ENCODE data around the gene PHLDB3. TPM values are rescaled to one million over a fixed set of nuclear protein-coding genes. Genes with fewer than 3 reads are reported as not detected.
"Not testable (repeated sequence)": the region's sequence is repeated elsewhere in the genome, so short reads cannot be mapped to it uniquely, and the experiment has no call there.

PHLDB3 gene
- total RNA-seq, 1 donor: 22.9 TPM

GRCh38 chr19:43527860-43528622 is 23.5 kb upstream of the PHLDB3 start:
- no peak for DNase-seq (ENCODE audit: low read depth in 2 of 3, low spot score in 2 of 3)

- peak in 2 of 3 donors; percentile 63 to 64 for DNase-seq (ENCODE audit: low read depth in 2 of 3, low spot score in 2 of 3)
Measured at GRCh38 chr19:43526884-43527859, 22.6 kb upstream of the PHLDB3 start, which contains the start of gene ETHE1. TSS of gene ETHE1 (minus strand) at chr19:43527201. CDS start at chr19:43527177, 24 bp downstream.

GRCh38 chr19:43525836-43526771 is 21.6 kb upstream of the PHLDB3 start:
- peak in 1 of 3 donors; percentile 16 for DNase-seq (ENCODE audit: low read depth in 2 of 3, low spot score in 2 of 3)

GRCh38 chr19:43524922-43525835 is 20.6 kb upstream of the PHLDB3 start:
- peak in 2 of 3 donors; percentile 62 to 71 for DNase-seq (ENCODE audit: low read depth in 2 of 3, low spot score in 2 of 3)

GRCh38 chr19:43523696-43524095 is 19.1 kb upstream of the PHLDB3 start:
- not testable (repeated sequence) for DNase-seq (ENCODE audit: low read depth in 2 of 3, low spot score in 2 of 3)

GRCh38 chr19:43522929-43523328 is 18.4 kb upstream of the PHLDB3 start:
- no peak for DNase-seq (ENCODE audit: low read depth in 2 of 3, low spot score in 2 of 3)

- DNase-seq (ENCODE audit: low read depth in 2 of 3, low spot score in 2 of 3): peak; percentile 75 to 85 (median 79)
Measured at GRCh38 chr19:43519436-43520088, 15.0 kb upstream of the PHLDB3 start.

GRCh38 chr19:43518051-43518450 is 13.5 kb upstream of the PHLDB3 start:
- DNase-seq (ENCODE audit: low read depth in 2 of 3, low spot score in 2 of 3): no peak

GRCh38 chr19:43512399-43512798 is 7.9 kb upstream of the PHLDB3 start:
- not testable (repeated sequence) for DNase-seq (ENCODE audit: low read depth in 2 of 3, low spot score in 2 of 3)

- DNase-seq (ENCODE audit: low read depth in 2 of 3, low spot score in 2 of 3): no peak
Measured at GRCh38 chr19:43511324-43511723, 6.8 kb upstream of the PHLDB3 start.

GRCh38 chr19:43510713-43511112 is 6.2 kb upstream of the PHLDB3 start:
- DNase-seq (ENCODE audit: low read depth in 2 of 3, low spot score in 2 of 3): no peak

GRCh38 chr19:43507880-43508279 is 3.3 kb upstream of the PHLDB3 start:
- DNase-seq (ENCODE audit: low read depth in 2 of 3, low spot score in 2 of 3): no peak

GRCh38 chr19:43506629-43507028 is 2.1 kb upstream of the PHLDB3 start:
- no peak for DNase-seq (ENCODE audit: low read depth in 2 of 3, low spot score in 2 of 3)

- no peak for DNase-seq (ENCODE audit: low read depth in 2 of 3, low spot score in 2 of 3)
Measured at GRCh38 chr19:43505941-43506340, 1.4 kb upstream of the PHLDB3 start.

GRCh38 chr19:43505186-43505456 is 575 bp upstream of the PHLDB3 start:
- DNase-seq (ENCODE audit: low read depth in 2 of 3, low spot score in 2 of 3): no peak

GRCh38 chr19:43503501-43504425 is 783 bp downstream of the PHLDB3 start:
- DNase-seq (ENCODE audit: low read depth in 2 of 3, low spot score in 2 of 3): peak; percentile 91 to 98 (median 96)

- DNase-seq (ENCODE audit: low read depth in 2 of 3, low spot score in 2 of 3): no peak
Measured at GRCh38 chr19:43502419-43502976, 2.0 kb downstream of the PHLDB3 start.
